ENCODE results near the gene ORC1.

The ORC1 gene

DNA sequence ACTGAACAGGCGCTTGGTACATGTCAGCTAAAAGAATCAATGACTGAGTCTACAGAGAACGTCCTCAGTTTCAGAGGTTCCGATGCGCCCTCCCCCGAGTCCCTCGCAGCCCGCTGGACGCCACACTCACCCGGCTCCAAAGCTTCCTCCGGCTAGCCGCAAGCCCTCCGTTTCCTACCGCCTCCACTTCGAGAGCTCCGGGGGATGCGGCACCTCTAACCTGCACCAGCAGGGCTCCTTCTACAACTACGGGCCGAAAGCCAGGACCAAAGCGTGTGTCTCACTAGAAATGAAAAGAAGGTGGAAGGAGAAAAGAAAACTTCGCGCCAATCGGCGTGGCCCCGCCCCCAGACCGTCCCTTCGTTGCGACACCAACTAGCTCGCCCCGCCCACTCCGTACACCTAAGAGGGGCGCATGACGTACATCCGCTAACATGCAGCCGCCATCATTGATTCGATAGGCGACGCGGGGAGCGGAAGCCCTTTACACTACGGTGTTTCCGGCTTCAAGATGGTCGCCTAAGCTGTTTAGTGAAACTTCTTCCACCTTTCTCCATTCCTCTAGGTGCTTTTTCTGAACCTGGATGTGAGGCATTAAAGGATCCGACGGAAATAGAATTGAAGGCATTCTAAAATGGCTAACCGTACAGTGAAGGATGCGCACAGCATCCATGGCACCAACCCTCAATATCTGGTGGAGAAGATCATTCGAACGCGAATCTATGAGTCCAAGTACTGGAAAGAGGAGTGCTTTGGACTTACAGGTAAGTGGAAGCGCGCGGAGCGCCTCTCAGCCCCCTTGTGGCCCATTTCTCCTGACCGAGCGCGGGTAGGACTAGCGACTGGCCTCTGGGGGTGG, at the start of gene ORC1, which contains the start of gene PRPF38A:
Gene ORC1 (minus strand): TSS at position 308 of the 859 bp plus-strand sequence. CDS start 2,200 bp downstream, outside the sequence.
Gene PRPF38A (plus strand): TSS at position 487 of the 859 bp plus-strand sequence. CDS start 148 bp downstream, at position 635.
- peak; percentile 98 for DNase-seq

DNA sequence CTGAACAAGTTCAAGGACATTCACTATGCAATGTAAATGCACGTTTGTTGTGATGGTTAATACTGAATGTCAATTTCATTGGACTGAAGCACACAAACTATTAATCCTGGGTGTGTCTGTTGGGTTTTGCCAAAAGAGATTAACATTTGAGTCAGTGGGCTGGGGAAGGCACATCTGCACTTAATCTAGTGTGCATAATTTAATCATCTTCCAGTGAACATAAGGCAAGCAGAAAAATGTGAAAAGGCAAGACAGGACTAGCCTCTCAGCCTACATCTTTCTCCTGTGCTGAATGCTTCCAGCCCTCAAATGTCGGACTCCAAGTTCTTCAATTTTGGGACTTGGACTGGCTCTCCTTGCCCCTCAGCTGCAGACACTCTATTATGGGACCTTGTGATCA, 40.2 kb upstream of the ORC1 start:
- DNase-seq: no peak

- no peak for DNase-seq
These were observed 35.8 kb upstream of the ORC1 start for GRCh38 chr1:52439976-52440375.

GRCh38 chr1:52436817-52437216, 32.6 kb upstream of the ORC1 start:
- DNase-seq: no peak

DNA sequence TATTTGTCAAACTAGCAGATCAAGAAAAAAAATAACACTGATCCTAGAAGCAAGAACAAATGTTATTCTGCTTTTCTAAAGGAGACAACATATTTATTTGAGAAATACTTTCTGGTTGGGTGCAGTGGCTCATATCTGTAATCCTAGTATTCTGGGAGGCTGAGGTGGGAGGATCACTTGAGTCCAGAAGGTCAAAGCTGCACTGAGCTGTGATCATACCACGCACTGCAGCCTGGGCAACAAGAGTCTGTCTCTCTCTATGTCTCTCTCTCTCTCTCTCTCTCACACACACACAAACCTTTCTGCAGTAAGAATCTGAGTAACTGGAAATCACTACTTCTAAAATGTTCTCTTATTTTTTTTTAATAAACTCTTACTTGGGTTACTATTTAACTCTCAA, 31.4 kb upstream of the ORC1 start:
- no peak for DNase-seq

DNA sequence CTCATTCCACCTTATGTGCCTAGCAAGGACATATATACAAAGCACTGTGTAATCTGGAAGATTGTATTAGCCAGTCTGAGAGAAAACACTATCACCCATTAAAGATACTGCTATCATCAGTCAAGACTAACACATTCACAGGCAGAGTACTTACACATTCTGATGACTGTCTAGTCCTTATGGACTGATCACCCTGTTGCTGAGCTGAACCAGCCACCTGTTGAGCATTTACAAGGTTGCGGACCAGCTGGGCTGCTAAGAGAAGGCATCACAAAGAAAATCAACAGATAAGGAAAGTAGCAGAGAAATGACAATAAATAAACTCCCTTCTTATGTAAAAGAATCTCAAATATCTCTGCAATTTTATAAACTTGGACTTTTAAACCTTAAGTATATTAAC, 31.0 kb upstream of the ORC1 start:
- no peak for DNase-seq

DNA sequence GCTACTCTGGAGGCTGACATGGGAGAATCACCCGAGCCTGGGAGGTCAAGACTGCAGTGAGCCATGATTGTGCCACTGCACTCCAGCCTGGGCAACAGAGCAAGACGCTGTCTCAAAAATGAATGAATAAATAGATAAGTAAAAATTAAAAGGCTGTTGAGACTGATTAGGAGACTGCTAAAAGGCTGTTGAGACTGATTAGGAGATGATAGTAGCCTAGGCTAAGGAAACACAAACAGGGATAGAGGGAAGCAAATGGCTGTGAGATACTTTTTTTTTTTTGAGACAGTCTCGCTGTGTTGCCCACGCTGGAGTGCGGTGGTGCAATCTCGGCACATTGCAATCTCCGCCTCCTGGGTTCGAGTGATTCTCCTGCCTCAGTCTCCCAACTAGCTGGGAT, 28.6 kb upstream of the ORC1 start:
- DNase-seq: no peak

- no peak for DNase-seq
These were observed 22.9 kb upstream of the ORC1 start for GRCh38 chr1:52427152-52427551.

- DNase-seq: no peak
These were observed 22.1 kb upstream of the ORC1 start for GRCh38 chr1:52426371-52426770.

- DNase-seq: no peak
These were observed 20.6 kb upstream of the ORC1 start for GRCh38 chr1:52424813-52425212.

- no peak for DNase-seq
These were observed 20.0 kb upstream of the ORC1 start for GRCh38 chr1:52424231-52424636.

GRCh38 chr1:52423771-52424170, 19.5 kb upstream of the ORC1 start:
- peak; percentile 54 for DNase-seq

GRCh38 chr1:52423055-52423454, 18.8 kb upstream of the ORC1 start:
- DNase-seq: no peak

DNA sequence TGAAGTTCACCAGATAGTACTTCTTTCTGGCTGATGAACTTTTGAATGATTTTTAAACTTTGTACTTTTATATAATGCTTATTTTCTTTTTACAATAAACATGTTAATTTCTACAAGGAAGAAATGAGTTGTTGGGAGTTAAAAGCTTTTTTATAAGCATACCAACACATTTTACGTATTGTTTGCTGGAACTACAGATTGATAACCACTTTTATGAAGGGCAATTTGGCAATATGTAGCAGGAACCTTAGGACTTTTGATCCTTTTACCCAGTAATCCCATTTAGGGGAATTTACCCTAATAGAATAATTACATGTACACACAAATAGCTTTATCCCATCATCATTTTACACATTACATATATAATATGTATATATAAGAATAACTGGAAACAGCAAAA, 16.5 kb upstream of the ORC1 start:
- no peak for DNase-seq

- no peak for DNase-seq
These were observed 12.6 kb upstream of the ORC1 start for GRCh38 chr1:52416811-52417210.

DNA sequence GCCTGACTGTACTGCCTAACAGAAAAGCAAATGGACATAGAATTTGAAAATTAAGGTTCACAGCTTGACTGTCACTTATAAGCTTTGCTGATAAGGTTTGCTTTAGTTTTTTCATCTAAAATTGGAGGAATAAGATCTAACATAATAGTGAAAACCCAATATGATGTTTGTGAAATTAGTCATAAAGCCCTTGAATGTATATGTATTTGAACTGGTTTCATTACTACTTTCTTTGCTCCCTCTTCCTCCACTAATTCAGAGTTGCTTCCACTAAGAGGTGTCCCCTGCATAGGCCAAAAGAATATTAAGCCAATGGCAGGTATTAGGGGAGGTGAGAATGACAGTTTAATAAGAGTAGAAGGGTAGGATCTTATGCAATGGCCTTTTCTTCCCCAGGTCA, 10.7 kb upstream of the ORC1 start:
- DNase-seq: no peak

GRCh38 chr1:52413410-52413989, 9.3 kb upstream of the ORC1 start:
- no peak for DNase-seq

- no peak for DNase-seq
These were observed 734 bp upstream of the ORC1 start for GRCh38 chr1:52404975-52405338.

GRCh38 chr1:52403566-52404115, 582 bp downstream of the ORC1 start:
- peak; percentile 35 for DNase-seq

GRCh38 chr1:52402860-52403240, 1.4 kb downstream of the ORC1 start:
- DNase-seq: no peak

GRCh38 chr1:52400131-52400530, 4.1 kb downstream of the ORC1 start:
- DNase-seq: no peak

- no peak for DNase-seq
These were observed 4.6 kb downstream of the ORC1 start for GRCh38 chr1:52399629-52400028.

- DNase-seq: no peak
These were observed 11.0 kb downstream of the ORC1 start for GRCh38 chr1:52393174-52393573.

GRCh38 chr1:52386458-52386857, 17.8 kb downstream of the ORC1 start:
- DNase-seq: no peak
